Stimulated activated CD8-positive, alpha-beta memory T cell treated with anti-CD3 and anti-CD28 coated beads, Interleukin-4, amount 100 ng/mL, for 4 hours (primary cell): ENCODE results near the gene MICAL2.

Experiments used
- DNase-seq, 2 donors: peaks; one replicate each; pipeline ENCODE4 v3.0.0-alpha.2; 2020; ENCODE audit warnings: low read depth in 2 of 2, low spot score in 1 of 2

Gene MICAL2

DNA sequence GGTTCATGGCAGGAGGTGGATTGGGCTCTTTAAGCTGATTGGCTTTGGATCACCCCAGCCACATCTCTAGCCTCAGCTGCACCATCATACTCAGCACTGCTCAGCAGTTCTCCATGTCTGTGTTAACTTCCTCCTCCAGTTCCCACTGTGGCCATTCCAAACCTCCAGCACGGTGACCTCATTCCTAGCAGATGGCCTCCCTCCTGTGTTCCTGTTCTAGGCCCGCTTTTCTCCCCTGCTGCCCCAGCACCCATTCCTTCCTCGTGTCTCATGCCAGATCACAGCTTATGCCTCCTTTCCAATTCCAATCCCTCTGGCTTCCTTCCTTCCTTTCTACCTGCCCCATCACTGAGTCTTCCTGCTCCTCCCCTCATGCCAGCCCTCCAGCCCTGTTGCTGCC lies 96.1 kb downstream of the MICAL2 start:
- no peak for DNase-seq

- DNase-seq = no peak
These were observed 97.2 kb downstream of the MICAL2 start for GRCh38 chr11:12207384-12208150.

DNA sequence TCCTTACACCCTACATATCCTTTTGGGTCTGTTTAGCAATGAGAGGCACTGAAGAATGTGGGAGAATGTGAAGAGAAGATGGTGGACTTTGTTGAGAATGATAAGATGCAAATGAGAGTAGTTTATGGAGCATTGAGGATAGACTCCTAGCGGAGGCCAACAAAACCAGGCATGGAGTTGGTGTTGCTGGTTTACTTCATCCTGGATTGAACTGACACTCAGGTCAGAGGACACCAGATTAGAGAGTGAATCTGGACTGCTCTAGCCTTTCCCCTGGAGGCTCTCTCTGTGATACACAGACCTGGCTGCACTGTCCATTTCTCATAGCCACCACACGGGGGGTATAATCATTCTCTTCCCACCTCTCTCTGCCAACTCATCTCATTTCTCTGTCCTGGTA lies 98.7 kb downstream of the MICAL2 start:
- no peak for DNase-seq

DNA sequence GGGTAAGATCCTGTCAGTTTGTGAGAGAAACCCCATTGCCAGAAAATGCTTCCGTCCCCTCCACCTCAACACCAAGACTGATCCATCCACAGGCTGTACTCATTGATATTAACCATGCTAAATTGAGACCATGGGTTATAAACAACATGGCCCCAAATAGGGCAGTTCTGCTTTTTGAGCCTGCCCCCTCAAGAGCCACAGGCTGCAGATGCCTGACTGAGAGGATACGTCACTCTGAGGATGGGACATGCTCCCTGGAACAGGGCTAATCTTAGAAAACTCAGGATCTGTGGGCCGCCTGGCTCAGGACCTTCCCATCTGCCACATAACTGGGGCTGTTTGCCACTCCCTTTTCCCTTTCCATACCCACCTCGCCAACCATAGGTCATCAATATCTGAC lies 99.8 kb downstream of the MICAL2 start:
- DNase-seq = no peak

- no peak for DNase-seq
These were observed 101.1 kb downstream of the MICAL2 start for GRCh38 chr11:12211331-12212065.

DNA sequence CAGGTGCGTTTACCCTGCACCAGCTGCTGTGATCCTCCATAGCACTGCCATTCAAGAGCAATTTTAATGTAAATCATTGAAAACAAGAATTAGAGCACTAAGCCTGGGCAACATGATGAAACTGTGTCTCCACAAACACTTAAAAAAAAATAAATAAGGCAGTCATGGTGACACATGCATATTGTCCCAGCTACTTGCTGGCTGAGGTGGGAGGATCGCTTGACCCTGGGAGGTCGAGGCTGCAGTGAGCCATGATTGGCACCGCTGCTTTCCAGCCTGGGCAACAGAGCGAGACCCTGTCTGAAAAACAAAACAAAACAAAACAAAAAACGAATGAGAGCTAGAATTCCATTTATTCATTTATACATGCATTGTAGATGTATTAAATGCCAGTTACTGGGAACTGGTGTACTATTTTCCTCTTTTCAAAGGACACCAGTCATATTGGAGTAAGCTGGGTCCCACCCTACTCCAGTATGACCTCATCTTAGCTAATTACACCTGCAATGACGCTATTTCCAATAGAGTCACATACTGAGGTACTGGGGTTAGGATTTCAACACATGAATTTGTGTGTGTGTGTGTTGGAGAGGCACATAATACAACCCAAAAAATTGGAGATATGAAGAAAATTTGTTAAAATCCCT lies 101.9 kb downstream of the MICAL2 start:
- no peak for DNase-seq

DNA sequence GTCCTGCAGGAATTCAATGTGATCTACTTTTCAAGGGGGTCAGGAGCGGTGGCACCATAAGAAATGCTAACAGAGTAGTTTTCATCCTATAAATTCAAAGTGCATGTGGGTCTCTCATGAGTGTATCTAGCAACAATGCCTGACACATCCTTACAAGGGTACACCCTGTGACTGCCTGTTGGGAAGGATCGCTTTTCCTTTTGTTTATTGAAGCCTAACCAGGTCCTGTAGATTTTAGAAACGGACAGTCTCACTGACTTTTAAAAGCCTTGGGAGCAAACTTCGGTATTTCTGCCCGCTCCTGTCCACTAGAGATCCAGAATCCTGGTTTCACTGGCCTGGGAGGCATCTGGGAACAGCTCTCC lies 102.4 kb downstream of the MICAL2 start:
- DNase-seq = no peak

- no peak for DNase-seq
These were observed 103.5 kb downstream of the MICAL2 start for GRCh38 chr11:12213883-12214282.

DNA sequence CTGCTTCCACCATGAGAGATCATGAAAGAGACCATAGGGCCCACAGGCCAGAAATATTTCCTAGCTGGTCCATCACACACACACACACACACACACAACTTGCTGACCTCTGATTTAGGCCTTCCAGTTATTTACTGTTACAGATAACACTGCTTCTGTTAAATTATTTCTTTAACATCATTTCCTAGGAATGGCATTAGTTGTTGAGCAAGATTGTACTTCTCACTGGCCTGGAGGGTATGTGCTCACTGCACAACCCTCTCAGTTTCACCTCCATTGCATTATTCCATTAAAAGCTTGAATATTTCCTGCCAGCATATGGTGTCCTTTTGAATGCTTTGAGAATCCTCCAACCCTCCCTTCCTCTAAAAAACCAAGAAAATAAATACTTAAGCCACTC lies 104.4 kb downstream of the MICAL2 start:
- no peak for DNase-seq

DNA sequence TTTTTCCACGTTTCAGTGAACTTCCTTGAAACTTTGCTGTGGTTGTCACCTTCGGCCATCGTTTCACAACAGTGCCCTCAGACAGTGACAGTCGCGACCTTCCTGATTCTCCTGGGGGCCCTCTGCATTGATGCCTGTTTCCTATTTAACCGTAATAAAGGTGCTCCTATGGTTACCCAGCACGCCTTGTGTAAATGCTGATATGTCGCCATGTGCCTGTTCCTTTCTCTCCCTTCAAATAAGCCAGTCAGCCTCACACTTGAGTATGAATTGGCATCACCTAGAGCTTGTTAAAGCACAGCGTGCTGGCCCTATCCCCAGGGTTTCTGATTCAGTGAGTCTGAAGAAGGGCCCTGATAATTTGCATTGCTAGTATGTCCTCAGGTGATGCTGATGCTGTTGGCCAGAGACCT lies 104.8 kb downstream of the MICAL2 start:
- DNase-seq = no peak

GRCh38 chr11:12216041-12216451 lies 105.7 kb downstream of the MICAL2 start:
- no peak for DNase-seq

- DNase-seq = no peak
These were observed 106.4 kb downstream of the MICAL2 start for GRCh38 chr11:12216671-12217374.

DNA sequence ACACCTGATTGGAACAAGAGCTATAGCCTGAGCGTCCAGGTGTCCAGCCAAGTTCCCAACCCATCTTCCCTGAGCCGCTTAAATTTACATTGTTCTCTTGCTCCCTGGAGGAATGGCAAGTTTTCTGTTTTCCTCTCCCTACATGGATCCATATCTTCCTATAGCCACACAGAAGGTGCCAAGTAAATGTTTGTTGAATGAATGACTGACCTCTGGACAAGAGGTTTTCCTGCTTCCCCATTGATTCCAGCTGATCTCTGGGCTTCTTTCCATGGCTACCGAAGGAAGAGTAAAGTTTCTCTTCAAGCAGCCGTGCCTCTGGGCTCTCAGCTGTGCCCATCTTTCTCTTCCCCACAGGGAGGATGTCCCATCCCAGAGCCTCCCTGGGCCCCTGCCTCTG lies 107.5 kb downstream of the MICAL2 start:
- DNase-seq = no peak

DNA sequence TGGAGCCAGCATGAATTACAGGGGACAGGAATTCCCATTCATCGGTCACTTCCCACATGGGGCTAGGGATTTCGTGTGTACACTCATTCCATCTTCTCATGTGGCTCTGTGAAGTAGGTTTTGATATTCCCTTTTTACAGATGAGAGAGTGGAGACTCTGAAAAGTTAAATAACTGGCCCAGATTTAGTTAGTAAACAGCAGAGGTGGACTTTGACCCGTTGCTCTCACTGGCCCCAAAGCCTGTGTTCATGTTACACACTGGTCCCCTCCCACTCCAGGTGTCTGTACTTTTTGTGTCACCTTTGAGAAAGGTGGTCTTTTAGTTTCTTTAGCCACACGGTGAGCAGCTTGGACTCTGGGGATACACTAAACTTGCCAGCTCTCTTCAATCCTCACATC lies 108.5 kb downstream of the MICAL2 start:
- DNase-seq = no peak

DNA sequence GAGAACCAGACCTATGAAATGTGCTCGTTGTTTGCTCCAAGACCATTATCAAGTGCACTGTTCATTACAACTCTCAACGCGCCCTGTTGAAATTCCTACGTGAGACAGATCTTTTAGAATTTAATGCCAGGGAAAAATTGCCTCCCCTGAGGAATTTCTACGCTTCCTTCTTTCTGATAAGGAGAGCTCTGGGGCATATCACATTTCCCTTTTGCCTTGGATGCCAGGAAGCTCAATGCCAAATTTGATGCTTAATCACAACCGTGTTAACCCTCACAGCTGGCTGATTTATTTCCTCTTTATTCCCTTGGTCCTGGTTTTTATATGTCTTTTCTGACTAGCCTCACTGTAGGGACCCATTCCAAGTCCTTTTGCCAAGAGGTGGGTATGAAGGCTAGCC lies 109.4 kb downstream of the MICAL2 start:
- no peak for DNase-seq

- no peak for DNase-seq
These were observed 109.9 kb downstream of the MICAL2 start for GRCh38 chr11:12220305-12220704.

DNA sequence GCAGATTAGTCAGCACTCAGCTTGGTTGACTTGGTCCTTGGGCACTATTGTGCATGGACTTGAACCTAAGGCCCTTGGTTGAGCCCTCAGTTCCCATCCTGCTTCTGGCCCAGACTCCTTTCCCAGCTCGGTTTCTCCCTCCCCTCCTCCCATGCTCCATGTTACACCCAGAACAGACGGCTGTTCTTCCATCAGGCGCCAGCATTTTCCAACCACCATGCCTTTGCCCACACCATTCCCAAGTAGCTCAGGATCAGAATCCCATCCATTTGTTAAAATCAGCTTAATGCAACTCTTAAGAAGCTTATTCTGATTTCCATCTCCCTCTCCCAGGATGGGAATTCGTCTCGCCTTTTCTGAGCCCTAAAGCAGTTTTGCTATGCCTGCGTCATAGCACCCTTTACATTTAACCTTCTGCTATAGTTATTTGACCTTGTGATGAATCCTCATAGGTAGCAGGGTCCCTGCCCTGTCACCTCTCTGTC lies 110.7 kb downstream of the MICAL2 start:
- no peak for DNase-seq

GRCh38 chr11:12222055-12222792 lies 111.8 kb downstream of the MICAL2 start:
- no peak for DNase-seq

DNA sequence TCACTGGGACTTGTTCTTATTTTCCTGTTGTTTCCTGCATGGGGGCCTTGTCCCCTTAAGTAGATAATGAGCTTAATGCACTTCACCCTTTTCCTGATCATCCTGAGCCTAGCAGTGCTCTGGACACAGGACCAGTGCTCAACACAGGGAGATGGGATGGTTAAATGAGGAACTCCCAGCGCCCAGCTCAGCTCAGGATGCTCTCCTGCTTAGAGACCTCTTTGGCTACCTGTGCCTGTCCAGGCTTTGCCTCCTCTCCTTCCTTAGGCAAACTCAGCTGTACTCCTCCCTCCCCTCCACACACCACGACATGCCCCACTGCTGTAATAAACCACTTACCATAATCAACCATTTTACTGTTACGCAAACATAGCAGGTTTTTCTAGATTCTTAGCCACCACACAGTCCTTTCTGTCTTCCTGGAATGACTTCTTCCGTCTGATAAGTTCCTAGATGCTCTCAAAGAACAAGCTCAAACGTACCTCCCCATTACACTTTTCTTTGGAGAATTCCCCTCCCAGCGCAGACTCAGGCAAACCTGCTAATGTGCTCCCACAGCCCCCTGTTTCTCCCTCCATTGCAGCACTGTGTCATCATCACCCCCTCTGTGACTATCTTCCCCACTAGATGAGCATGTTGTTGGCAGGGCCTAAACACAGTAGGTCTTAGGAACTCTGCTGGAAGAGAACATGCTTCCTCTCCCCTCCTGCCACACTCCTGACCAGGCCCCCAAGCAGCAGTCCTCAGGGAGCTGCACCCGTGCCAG lies 113.6 kb downstream of the MICAL2 start:
- no peak for DNase-seq

DNA sequence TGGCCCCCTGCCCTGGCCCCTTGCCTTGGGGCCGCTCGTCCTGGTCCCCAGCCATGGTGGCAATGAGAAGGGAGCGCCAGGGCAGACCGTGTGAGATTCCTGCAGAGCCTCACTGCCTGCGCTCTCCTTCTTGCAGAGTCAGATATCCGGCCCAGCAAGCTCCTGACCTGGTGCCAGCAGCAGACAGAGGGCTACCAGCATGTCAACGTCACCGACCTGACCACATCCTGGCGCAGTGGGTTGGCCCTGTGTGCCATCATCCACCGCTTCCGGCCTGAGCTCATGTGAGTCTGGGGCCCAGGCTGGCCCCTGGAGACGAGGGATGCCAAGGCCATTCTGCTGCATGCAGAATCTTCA lies 114.1 kb downstream of the MICAL2 start:
- DNase-seq = peak; percentile 55 to 78
